ENCODE results near the gene CELF1. TPM values are rescaled to one million over a fixed set of nuclear protein-coding genes. Genes with fewer than 3 reads are reported as not detected.

Gene CELF1
- total RNA-seq: 100 to 1,000 TPM; 104 to 111 TPM

DNA sequence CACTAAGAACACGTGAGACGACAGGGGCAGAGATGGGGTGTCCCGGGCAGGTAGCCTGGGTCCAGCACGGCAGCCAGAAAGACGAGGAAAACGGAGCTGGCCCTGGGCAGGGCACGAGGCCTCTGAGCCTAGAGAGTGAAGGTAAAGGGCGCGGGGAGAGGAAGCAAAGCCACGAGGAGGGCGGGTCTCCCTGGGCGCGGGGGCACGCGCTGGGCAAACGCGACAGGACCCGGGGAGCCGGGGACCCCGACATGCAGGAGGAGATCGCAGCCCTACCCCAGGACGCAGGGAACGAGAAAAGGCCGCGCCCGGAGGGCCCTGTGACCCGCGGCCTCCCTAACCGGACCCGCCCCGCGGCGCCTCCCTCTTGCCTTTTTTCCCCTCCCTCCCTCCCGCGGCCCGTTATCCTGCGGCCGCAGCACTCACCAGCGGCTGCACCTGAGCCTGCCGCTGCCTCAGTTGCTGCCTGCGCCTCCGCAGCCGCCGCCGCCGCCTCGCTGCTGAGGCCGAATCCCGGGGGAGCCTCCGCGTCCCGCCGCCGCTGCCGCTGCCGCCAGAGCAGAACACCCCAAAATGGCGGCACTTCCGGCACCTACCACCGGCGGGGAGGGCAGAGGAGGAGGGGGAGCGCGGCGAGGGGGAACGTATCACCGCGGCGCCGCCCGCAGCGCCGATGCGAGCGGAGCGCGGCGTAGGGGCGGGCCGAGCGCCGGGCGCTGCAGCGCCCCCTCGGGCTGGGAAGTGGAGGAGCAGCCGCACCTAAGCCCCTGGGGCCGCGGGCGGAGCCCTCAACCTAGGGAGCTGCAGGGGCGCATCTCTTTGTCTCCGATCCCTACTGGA lies at the start of gene CELF1:
CELF1 (minus strand) TSS at position 567 of the 840 bp plus-strand sequence. CDS start 53,609 bp downstream, outside the sequence.
- Mint-ChIP-seq H3K36me3 (ENCODE audit: low read depth) (peaks cover 31% of the 10 kb centered on the region), H3K4me3 (peak within 1 kb of the TSS; percentile 95), H3K9me3 (ENCODE audit: insufficient read depth) (no peaks in the 10 kb centered on the region), H3K27me3 (ENCODE audit: low read depth) (no peaks in the 10 kb centered on the region), H3K27ac (peak within 1 kb of the TSS; percentile 94), H3K4me1 (ENCODE audit: low read depth) (peaks cover 37% of the 10 kb centered on the region)
- ChIA-PET CTCF (interaction anchor here (0.5 to 3.5 kb wide), 23 partner anchors 9 to 399 kb away, joined by 3 to 49 read pairs (median 4); partner anchors contain the start of genes KBTBD4, NDUFS3 and PTPMT1), POLR2A (interaction anchor here (0.6 to 3.8 kb wide), 6 partner anchors 12 to 161 kb away, joined by 3 to 33 read pairs (median 6); partner anchors contain the start of genes KBTBD4, NDUFS3 and PTPMT1)
- DNase-seq (peak; percentile 94), ATAC-seq (peak; percentile 93)

DNA sequence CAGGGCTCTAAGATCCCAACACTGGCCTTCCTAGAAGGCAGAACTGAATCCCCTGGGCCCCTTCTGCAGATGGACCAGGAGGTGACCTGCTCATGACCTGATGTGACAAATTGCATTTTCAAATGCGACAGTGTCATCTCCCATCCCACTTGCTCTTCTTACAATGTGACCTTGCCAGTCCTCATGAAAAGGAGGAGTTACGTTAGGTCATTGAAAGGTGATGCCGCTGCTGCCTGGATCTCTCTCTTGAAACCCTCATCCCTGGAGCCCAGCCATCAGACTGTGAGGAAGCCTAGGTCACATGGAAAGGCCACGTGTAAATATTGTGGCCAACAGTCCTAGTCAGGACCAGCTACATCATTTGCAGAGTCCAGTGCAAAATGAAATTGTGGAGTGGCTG lies 47.0 kb upstream of the CELF1 start:
- ChIA-PET POLR2A (no interaction called here), CTCF (no interaction called here)
- ATAC-seq: no peak
- H3K27ac Mint-ChIP-seq: no peak overlapping the region
- peaks cover 14% of the 10 kb centered on the region for H3K27me3 Mint-ChIP-seq (ENCODE audit: low read depth)
- H3K36me3 Mint-ChIP-seq (ENCODE audit: low read depth): no peaks in the 10 kb centered on the region
- no peaks in the 10 kb centered on the region for H3K4me1 Mint-ChIP-seq (ENCODE audit: low read depth)
- H3K4me3 Mint-ChIP-seq: no peak overlapping the region
- no peak for DNase-seq
- H3K9me3 Mint-ChIP-seq (ENCODE audit: insufficient read depth): no peaks in the 10 kb centered on the region

GRCh38 chr11:47595967-47596366 lies 43.0 kb upstream of the CELF1 start:
- Mint-ChIP-seq H3K4me1 (ENCODE audit: low read depth) (peaks cover 24% of the 10 kb centered on the region), H3K27me3 (ENCODE audit: low read depth) (peaks cover 30% of the 10 kb centered on the region), H3K27ac (no peak overlapping the region), H3K4me3 (no peak overlapping the region), H3K36me3 (ENCODE audit: low read depth) (no peaks in the 10 kb centered on the region), H3K9me3 (ENCODE audit: insufficient read depth) (no peaks in the 10 kb centered on the region)
- CTCF ChIA-PET: no interaction called here
- POLR2A ChIA-PET: interaction anchor here (0.7 kb wide), 1 partner anchor 252 kb away, joined by 3 read pairs; the partner anchor contains the start of gene NUP160
- DNase-seq (no peak), ATAC-seq (no peak)

GRCh38 chr11:47595029-47595428 lies 42.1 kb upstream of the CELF1 start:
- no peak overlapping the region for H3K4me3 Mint-ChIP-seq
- peaks cover 30% of the 10 kb centered on the region for H3K27me3 Mint-ChIP-seq (ENCODE audit: low read depth)
- CTCF ChIA-PET: no interaction called here
- peaks cover 26% of the 10 kb centered on the region for H3K4me1 Mint-ChIP-seq (ENCODE audit: low read depth)
- POLR2A ChIA-PET: no interaction called here
- DNase-seq (no peak), ATAC-seq (peak; percentile 35)
- H3K36me3 Mint-ChIP-seq (ENCODE audit: low read depth): no peaks in the 10 kb centered on the region
- no peak overlapping the region for H3K27ac Mint-ChIP-seq
- H3K9me3 Mint-ChIP-seq (ENCODE audit: insufficient read depth): no peaks in the 10 kb centered on the region

DNA sequence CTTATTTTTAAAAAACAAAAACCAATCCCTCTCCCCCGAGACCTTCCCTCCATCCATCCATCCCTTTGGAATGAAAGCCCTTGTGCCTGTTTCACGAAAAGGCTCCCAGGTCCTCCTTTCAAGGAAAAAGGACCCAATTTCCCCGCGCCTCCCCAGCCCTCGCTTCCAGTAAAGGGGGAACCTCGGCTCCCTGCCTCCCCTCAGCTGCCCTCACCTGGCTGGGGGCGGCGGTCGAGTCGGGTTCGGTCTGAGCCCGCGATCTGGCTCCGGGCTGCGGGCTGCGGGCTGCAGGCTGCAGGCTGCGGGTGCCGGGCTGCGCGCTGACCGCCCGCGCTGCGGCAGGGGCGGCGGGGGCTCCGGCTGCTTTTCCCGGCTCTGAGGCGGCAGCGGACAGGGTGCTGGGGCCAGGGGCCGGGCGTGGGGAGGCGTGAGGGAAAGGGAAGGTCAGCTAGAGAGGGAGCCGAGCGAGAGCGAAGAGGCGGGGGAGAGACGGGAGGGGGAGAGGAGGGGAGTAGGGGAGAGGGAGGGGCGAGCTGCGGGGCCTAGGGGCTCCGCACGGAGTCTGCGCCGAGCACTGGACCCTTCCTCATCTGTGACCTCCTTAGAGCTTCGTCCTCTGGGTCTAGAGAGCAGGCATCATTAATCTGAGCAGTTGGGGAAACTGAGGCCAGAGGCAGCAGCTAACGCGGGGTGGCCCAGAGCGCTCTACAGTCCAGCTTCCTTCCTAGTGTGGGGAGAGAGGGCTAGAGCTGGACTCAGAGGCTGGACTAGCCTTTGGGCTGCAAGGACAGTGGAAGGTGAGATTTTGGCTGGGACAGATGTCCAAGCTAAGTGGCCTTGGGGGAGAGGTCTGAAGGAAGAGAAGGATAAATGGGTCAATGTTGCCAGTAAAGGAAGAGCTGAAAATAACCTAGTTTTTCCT lies 41.3 kb upstream of the CELF1 start, which contains the start of gene C1QTNF4:
C1QTNF4 (minus strand) TSS at position 478 of the 922 bp plus-strand sequence. CDS start 3,601 bp downstream, outside the sequence.
- no peaks in the 10 kb centered on the region for H3K9me3 Mint-ChIP-seq (ENCODE audit: insufficient read depth)
- ATAC-seq: no peak
- DNase-seq: no peak
- H3K4me3 Mint-ChIP-seq: no peak within 1 kb of the TSS
- no peaks in the 10 kb centered on the region for H3K36me3 Mint-ChIP-seq (ENCODE audit: low read depth)
- peaks cover 26% of the 10 kb centered on the region for H3K4me1 Mint-ChIP-seq (ENCODE audit: low read depth)
- CTCF ChIA-PET: no interaction called here
- peaks cover 28% of the 10 kb centered on the region for H3K27me3 Mint-ChIP-seq (ENCODE audit: low read depth)
- H3K27ac Mint-ChIP-seq: no peak within 1 kb of the TSS
- POLR2A ChIA-PET: interaction anchor here (0.9 to 1.3 kb wide), 3 partner anchors 14 to 18 kb away, joined by 3 to 4 read pairs (median 4); partner anchors contain the start of genes KBTBD4 and NDUFS3

- CTCF ChIA-PET: no interaction called here
- Mint-ChIP-seq H3K27ac (no peak overlapping the region), H3K4me1 (ENCODE audit: low read depth) (peaks cover 26% of the 10 kb centered on the region), H3K27me3 (ENCODE audit: low read depth) (peaks cover 27% of the 10 kb centered on the region), H3K36me3 (ENCODE audit: low read depth) (no peaks in the 10 kb centered on the region), H3K9me3 (ENCODE audit: insufficient read depth) (no peaks in the 10 kb centered on the region), H3K4me3 (no peak overlapping the region)
- POLR2A ChIA-PET: interaction anchor here (0.9 to 1.3 kb wide), 2 partner anchors 13 to 19 kb away, joined by 3 to 4 read pairs; no protein-coding TSS in a partner anchor
- DNase-seq: no peak
- no peak for ATAC-seq
Measured at GRCh38 chr11:47593492-47593933, 40.6 kb upstream of the CELF1 start.

DNA sequence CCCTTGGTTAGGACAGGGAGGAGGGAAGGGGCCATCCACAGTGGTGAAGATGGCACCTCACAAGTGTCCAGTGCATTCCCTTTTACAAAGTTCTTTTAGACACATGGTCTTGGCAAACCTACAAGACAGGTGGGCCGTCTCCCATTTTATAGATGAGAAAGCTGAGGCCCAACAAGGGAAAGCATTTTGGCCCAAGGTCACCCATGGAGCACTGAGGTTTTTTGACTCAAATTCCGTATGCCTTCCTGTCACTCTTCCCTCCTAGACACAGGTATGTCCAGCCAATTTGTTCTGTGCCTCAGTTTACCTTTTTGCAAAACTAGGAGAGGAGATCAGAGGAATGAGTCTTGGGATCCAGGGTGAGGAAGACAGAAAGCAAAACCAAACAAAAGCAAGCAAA lies 40.0 kb upstream of the CELF1 start:
- no peak for ATAC-seq
- Mint-ChIP-seq H3K27me3 (ENCODE audit: low read depth) (peaks cover 27% of the 10 kb centered on the region), H3K36me3 (ENCODE audit: low read depth) (no peaks in the 10 kb centered on the region), H3K9me3 (ENCODE audit: insufficient read depth) (no peaks in the 10 kb centered on the region), H3K4me3 (no peak overlapping the region), H3K27ac (no peak overlapping the region), H3K4me1 (ENCODE audit: low read depth) (peaks cover 26% of the 10 kb centered on the region)
- CTCF ChIA-PET: interaction anchor here (0.7 to 1.8 kb wide), 2 partner anchors 13 to 20 kb away, joined by 4 to 7 read pairs; no protein-coding TSS in a partner anchor
- POLR2A ChIA-PET: interaction anchor here (0.7 to 1.3 kb wide), 2 partner anchors 19 to 174 kb away, joined by 4 read pairs; no protein-coding TSS in a partner anchor
- no peak for DNase-seq

- no peak for DNase-seq
- peaks cover 27% of the 10 kb centered on the region for H3K27me3 Mint-ChIP-seq (ENCODE audit: low read depth)
- ChIA-PET CTCF (interaction anchor here (0.7 to 1.8 kb wide), 5 partner anchors 14 to 218 kb away, joined by 3 to 7 read pairs (median 4); no protein-coding TSS in a partner anchor), POLR2A (interaction anchor here (0.6 to 1.1 kb wide), 3 partner anchors 14 to 405 kb away, joined by 3 to 7 read pairs (median 4); partner anchors contain the start of genes KBTBD4 and NDUFS3)
- peak; percentile 14 for ATAC-seq
- H3K4me3 Mint-ChIP-seq: no peak overlapping the region
- H3K9me3 Mint-ChIP-seq (ENCODE audit: insufficient read depth): no peaks in the 10 kb centered on the region
- no peaks in the 10 kb centered on the region for H3K36me3 Mint-ChIP-seq (ENCODE audit: low read depth)
- peaks cover 29% of the 10 kb centered on the region for H3K4me1 Mint-ChIP-seq (ENCODE audit: low read depth)
- H3K27ac Mint-ChIP-seq: peak overlapping the region; percentile 39
Measured at GRCh38 chr11:47592251-47592650, 39.3 kb upstream of the CELF1 start.

DNA sequence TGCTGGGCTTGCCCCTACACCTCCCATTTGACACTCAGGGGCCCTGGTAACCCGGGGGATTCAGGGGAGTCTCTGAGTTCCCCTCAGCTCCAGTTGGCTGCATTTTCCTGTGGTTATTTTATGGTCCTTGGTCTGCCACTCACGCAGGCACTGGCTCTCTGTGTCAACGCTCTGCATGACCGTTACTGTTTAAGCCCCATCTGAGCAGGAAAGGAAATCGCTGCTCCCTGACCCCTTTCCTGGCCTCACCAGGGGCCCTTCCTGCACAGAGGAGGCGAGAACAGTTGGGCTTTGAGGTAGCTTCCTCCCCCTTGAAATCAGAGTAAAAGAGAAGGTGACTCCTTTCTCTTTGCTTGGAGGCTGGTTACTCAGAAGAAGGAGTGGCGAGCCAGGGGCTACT lies 38.8 kb upstream of the CELF1 start:
- H3K4me3 Mint-ChIP-seq: no peak overlapping the region
- H3K4me1 Mint-ChIP-seq (ENCODE audit: low read depth): peaks cover 33% of the 10 kb centered on the region
- H3K27ac Mint-ChIP-seq: peak overlapping the region; percentile 39
- DNase-seq (no peak), ATAC-seq (peak; percentile 34)
- H3K36me3 Mint-ChIP-seq (ENCODE audit: low read depth): no peaks in the 10 kb centered on the region
- POLR2A ChIA-PET: interaction anchor here (0.6 to 1.1 kb wide), 2 partner anchors 13 to 404 kb away, joined by 3 to 7 read pairs; partner anchors contain the start of genes KBTBD4 and NDUFS3
- peaks cover 27% of the 10 kb centered on the region for H3K27me3 Mint-ChIP-seq (ENCODE audit: low read depth)
- no peaks in the 10 kb centered on the region for H3K9me3 Mint-ChIP-seq (ENCODE audit: insufficient read depth)
- CTCF ChIA-PET: interaction anchor here (1.0 to 1.8 kb wide), 4 partner anchors 15 to 217 kb away, joined by 3 to 7 read pairs (median 4); no protein-coding TSS in a partner anchor

DNA sequence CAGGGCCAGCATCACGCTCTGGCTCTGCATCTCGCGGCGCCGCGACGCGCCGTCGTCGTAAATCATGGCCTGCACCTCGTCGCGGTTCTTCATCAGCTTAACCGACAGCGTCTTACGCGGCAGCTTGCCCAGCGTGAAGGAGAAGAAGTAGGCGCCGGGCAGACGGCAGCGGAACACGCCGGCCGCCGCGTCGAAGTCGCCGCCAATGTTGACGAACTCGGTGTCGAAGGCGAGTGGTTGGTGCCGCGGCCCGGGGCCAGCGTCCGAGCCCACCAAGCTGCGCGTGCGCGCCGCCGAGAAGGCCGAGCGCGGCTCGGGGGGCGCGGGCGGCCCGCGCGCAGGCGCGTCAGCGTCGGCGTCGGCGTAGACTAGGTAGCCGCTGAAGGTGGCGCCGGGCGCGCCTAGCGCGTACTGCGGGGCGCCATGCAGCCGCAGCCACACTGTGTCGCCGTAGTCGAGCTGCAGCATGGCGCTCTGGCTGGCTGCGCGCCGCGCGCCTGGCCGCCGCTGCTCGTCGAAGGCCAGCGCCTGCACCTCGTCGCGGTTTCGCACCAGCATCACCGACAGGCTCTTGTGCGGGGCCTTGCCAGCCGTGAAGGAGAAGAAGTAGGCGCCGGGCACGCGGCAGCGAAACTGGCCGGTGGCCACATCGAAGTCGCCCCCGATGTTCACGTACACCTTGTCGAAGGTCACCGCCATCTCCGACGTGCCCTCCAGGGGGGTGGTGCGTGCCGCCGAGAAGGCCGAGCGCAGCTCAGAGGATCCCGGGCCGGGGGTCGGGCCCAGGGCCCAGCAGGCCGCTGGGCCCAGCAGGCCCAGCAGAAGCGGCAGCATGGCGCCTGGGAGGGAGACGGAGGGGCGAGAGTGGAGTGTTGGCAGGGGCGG lies 37.3 kb upstream of the CELF1 start:
- peaks cover 20% of the 10 kb centered on the region for H3K27me3 Mint-ChIP-seq (ENCODE audit: low read depth)
- no peaks in the 10 kb centered on the region for H3K9me3 Mint-ChIP-seq (ENCODE audit: insufficient read depth)
- peaks cover 41% of the 10 kb centered on the region for H3K4me1 Mint-ChIP-seq (ENCODE audit: low read depth)
- CTCF ChIA-PET: no interaction called here
- peaks cover 2% of the 10 kb centered on the region for H3K36me3 Mint-ChIP-seq (ENCODE audit: low read depth)
- no peak for DNase-seq
- no peak overlapping the region for H3K27ac Mint-ChIP-seq
- no peak overlapping the region for H3K4me3 Mint-ChIP-seq
- POLR2A ChIA-PET: no interaction called here
- no peak for ATAC-seq
